ENCODE results near the gene SPARCL1.
"Not testable (repeated sequence)": the region's sequence is repeated elsewhere in the genome, so short reads cannot be mapped to it uniquely, and the experiment has no call there.

Gene SPARCL1

GRCh38 chr4:87529187-87529586, at the start of gene SPARCL1:
Gene SPARCL1, minus strand, starts transcription at chr4:87529376. Its CDS starts 29,802 bp downstream, at chr4:87499574.
- DNase-seq = no peak

GRCh38 chr4:87575983-87576382, 46.8 kb upstream of the SPARCL1 start:
- DNase-seq = no peak

- DNase-seq = no peak
These were observed 46.2 kb upstream of the SPARCL1 start for GRCh38 chr4:87575408-87575807.

GRCh38 chr4:87574996-87575395, 45.8 kb upstream of the SPARCL1 start:
- DNase-seq = no peak

DNA sequence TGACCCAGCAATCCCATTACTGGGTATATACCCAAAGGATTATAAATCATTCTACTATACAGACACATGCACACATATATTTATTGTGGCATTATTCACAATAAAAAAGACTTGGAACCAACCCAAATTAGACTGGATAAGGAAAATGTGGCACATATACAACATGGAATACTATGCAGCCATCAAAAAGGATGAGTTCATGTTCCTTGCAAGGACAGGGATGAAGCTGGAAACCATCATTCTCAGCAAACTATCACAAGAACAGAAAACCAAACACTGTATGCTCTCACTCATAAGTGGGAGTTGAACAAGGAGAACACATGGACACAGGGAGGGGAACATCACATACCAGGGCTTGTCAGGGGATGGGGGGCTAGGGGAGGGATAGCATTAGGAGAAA, 45.2 kb upstream of the SPARCL1 start:
- not testable (repeated sequence) for DNase-seq

- DNase-seq = no peak
These were observed 41.2 kb upstream of the SPARCL1 start for GRCh38 chr4:87570290-87570805.

DNA sequence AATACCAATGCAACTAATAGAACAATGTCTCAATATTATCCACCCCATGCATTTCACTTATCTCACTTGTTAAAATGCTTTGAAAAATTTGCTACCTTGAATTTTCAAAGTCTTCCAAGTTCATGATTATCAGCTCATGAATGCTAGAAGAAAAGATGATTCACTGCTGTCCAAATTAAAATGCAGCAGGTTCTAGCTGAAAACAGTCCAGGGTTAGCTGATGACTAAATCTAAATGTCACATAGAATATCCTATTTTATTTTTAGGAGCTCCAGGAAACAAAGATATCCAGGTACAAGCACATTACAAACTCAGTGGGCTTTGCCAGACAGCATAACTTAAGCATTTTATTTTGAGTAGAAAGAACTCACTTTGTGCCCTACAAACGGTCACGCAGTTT, 38.0 kb upstream of the SPARCL1 start:
- no peak for DNase-seq

- DNase-seq = no peak
These were observed 37.1 kb upstream of the SPARCL1 start for GRCh38 chr4:87566276-87566675.

DNA sequence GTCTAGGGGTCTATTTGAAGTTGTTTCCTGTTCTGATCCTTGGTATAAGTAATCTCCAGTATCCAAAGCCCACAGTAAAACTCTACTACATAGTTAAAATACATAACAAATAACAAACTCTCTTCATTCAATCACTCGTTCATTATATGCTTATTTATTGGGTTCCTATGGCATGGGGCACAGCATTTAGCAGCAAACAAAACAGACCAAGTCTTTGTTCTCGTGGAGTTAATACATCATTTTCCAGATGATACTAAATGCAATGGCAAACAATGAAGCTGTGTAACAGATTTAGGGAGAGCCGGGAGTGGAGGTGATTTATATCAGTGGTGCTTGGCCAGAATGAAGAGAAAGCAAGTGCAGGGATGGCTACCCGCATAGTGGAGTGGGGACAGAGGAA, 36.6 kb upstream of the SPARCL1 start:
- DNase-seq = no peak

- no peak for DNase-seq
These were observed 31.6 kb upstream of the SPARCL1 start for GRCh38 chr4:87560802-87561201.

DNA sequence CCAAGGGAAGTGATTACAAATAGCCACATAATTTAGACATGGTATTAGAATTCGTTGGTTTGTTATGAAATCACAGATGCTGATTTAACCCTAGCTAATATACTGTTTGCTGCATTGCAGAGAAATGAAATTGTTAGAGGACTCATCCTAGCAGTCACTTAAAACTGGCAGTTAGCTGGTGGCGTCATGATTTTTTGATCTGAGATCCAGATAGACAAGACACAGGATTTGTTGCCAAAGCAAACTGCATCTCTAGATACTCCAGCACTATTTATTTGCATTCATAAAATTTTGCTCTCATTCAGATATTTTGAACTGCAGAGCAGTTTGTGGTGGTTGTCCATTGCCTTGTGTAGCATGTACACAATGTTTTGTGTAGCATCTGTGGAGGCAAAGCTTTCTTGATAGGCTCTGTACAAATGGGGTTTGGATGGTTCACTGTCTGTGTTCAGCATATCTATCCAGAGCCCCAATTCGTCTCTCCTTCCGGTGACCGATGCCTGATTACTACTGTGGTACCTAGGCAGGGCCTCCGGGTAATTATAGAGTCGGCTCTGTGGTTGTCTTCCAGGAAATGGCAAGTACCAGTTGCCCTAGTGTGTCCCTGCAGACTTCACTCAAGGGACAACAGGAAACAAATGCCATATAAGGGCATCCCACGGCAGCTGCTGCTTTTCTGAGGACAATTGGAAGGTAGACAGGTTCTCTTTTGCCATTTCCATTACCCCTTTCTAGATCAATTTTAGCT, 30.1 kb upstream of the SPARCL1 start:
- DNase-seq = peak; percentile 48 to 49

DNA sequence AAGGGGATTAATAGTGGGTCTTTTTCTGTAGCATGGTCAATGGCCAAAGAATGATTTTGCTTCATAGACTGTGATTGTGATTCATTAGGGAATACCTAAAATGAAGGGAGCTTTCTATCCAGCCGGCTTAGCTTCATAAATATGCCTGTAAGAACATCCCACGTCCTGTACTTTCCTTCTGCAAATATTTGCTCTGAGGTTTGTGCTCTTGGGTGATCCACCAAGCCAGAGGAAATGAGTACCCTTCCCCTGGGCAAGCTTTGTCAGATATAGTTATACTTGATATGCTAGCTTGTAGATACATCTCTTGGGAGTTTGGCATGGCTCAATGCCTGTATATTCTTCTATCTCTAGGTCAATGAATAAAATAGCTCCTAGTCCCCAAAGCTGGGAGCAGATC, 28.2 kb upstream of the SPARCL1 start:
- DNase-seq = no peak

- no peak for DNase-seq
These were observed 26.8 kb upstream of the SPARCL1 start for GRCh38 chr4:87555773-87556619.

DNA sequence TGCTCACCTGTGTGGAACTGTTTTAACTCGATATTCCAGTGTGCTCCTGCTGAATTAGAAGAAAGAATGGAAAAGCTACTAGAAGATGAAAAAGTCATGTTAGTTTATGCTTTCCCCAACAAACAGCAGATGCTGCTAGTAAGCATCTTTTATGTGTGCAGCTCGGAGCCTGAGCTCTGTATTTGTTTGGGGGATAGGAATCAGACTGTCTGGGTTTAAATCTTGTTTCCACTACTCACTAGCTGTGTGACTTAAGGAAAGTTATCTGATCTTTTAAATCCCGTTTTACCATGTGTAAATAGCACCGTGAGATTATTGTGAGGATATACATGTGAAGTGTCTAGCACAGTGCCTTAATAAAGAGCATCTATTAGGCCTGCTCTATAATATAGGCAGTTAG, 24.0 kb upstream of the SPARCL1 start:
- no peak for DNase-seq

GRCh38 chr4:87551361-87551760, 22.2 kb upstream of the SPARCL1 start:
- no peak for DNase-seq

DNA sequence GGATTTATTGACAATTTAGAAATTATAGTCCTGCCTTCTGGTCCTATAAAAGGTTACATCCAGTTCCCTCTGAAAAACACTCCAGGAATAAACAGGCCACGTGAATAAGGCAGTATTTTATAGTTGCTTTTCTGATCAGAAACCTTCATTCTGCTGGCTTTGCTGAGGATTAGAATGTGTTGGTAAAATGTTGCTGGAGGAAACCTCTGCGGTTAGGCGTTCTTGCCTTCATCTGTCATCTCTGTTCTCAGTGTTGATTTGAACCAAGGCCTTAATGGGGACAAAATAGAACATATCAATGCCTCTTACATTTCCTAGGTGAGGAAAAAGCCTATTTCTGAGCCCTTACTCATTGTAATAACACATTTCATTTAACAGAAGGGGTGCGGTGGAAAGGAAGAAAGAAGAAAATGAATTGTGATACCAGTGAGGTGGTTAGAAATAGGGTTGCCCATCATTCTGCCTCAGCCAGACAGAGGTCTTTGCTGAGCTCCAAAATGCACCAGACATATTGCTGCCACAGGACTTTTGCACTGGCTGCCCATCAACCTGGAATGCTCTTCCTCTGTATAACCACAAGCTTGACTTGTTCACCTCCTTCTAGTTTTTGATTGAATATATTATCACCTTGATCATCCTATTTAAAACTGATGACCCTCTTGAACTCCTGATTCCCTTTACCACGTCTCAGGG, 18.0 kb upstream of the SPARCL1 start:
- no peak for DNase-seq

GRCh38 chr4:87545052-87545451, 15.9 kb upstream of the SPARCL1 start:
- DNase-seq = no peak

GRCh38 chr4:87543835-87544461, 14.8 kb upstream of the SPARCL1 start:
- peak; percentile 5 to 61 for DNase-seq

GRCh38 chr4:87542734-87543312, 13.6 kb upstream of the SPARCL1 start:
- no peak for DNase-seq

GRCh38 chr4:87541956-87542709, 13.0 kb upstream of the SPARCL1 start:
- DNase-seq = no peak

DNA sequence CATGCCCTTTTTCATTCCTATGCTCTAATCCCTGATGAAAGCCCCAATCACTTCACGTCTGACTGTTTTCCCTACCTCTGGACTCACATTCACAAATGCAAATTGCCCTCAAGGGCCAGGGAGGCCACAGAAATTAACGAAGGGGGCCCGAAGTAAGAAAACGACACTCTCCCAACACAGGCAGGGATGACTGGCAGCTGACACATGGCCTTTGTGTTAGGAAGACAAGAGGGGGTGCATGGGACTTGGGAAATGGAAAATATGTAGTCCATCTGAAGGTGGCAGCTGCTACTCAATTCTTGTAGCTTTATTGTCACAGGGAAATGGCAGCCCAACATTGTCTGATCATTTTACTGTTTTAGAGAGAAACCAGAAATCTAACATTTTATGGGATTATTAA, 12.3 kb upstream of the SPARCL1 start:
- DNase-seq = peak in 1 of 2 experiments; percentile 16

Data from NCI-H526 (cell line).